ENCODE results near the gene MACROH2A1.

MACROH2A1 gene

GRCh38 chr5:135310328-135310989 is 88.6 kb downstream of the MACROH2A1 start:
- no peak for FAIRE-seq

GRCh38 chr5:135309391-135310327 is 89.4 kb downstream of the MACROH2A1 start:
- FAIRE-seq, result no peak

GRCh38 chr5:135308752-135309151 is 90.3 kb downstream of the MACROH2A1 start:
- FAIRE-seq, result no peak

GRCh38 chr5:135308245-135308644 is 90.8 kb downstream of the MACROH2A1 start:
- FAIRE-seq, result no peak

- no peak for FAIRE-seq
Measured at GRCh38 chr5:135307143-135307903, 91.7 kb downstream of the MACROH2A1 start.

- no peak for FAIRE-seq
Measured at GRCh38 chr5:135306557-135306956, 92.5 kb downstream of the MACROH2A1 start.

GRCh38 chr5:135304352-135305221 is 94.4 kb downstream of the MACROH2A1 start:
- no peak for FAIRE-seq

- no peak for FAIRE-seq
Measured at GRCh38 chr5:135303582-135304173, 95.4 kb downstream of the MACROH2A1 start.

- FAIRE-seq, result no peak
Measured at GRCh38 chr5:135296900-135297816, 101.9 kb downstream of the MACROH2A1 start.

GRCh38 chr5:135295852-135296251 is 103.2 kb downstream of the MACROH2A1 start:
- FAIRE-seq, result no peak

- no peak for FAIRE-seq
Measured at GRCh38 chr5:135294793-135295192, 104.2 kb downstream of the MACROH2A1 start.

- no peak for FAIRE-seq
Measured at GRCh38 chr5:135289651-135290050, 109.4 kb downstream of the MACROH2A1 start.

- no peak for FAIRE-seq
Measured at GRCh38 chr5:135287551-135287950, 111.5 kb downstream of the MACROH2A1 start.
